Upper lobe of right lung (tissue), 1 donor: ENCODE results near the gene FAM168A. TPM values are rescaled to one million over a fixed set of nuclear protein-coding genes. Genes with fewer than 3 reads are reported as not detected.

ENCODE experiments used
- ATAC-seq: fragments of 200-7000 bp; cut with Tn5 transposase; one replicate; pipeline ENCODE4 v1.9.1; 2020; ENCODE audit warnings: mild to moderate bottlenecking, moderate library complexity
- DNase-seq: peaks from one replicate; pipeline ENCODE4 v3.0.0-alpha.2; 2020
- H3K27ac ChIP-seq: fragments of 200-600 bp; one replicate; pipeline ENCODE4 v1.8.0; 2022
- H3K27me3 ChIP-seq: fragments of 200-600 bp; one replicate; pipeline ENCODE4 v1.8.0; 2022; ENCODE audit warnings: mild to moderate bottlenecking
- H3K36me3 ChIP-seq: fragments of 200-600 bp; one replicate; pipeline ENCODE4 v1.8.0; 2022
- H3K4me1 ChIP-seq: fragments of 200-600 bp; one replicate; pipeline ENCODE4 v1.8.0; 2022
- H3K4me3 ChIP-seq: fragments of 200-600 bp; one replicate; pipeline ENCODE4 v1.8.0; 2022; ENCODE audit warnings: mild to moderate bottlenecking
- H3K9me3 ChIP-seq: fragments of 200-600 bp; one replicate; pipeline ENCODE4 v1.8.0; 2022
- CTCF ChIP-seq: fragments of 200-600 bp; IDR thresholded peaks from one replicate; pipeline ENCODE4 v1.8.0; 2022; ENCODE audit warnings: antibody characterized with exemption
- intact Hi-C: fragments of 100-400 bp; cut with DNase I; formaldehyde crosslinking; loops from one replicate; pipeline ENCODE4 v1.11.0; 2022
- total RNA-seq: library from RNA; stranded (reverse); fragmentation: NEBNext Ultra II Directional; extraction: Animal tissue kit (Norgen Biotek cat#: 25700); gene quantifications from one replicate; pipeline ENCODE4 v1.2.1, GENCODE V29; 2021
- donor health status: DM: no; HTN: yes; CAD: no; lungs with severe emphysema.

FAM168A gene
- total RNA-seq, 1 donor from 2014 or later = 30.7 TPM

- H3K4me3 ChIP-seq = no peak overlapping the region
- H3K36me3 ChIP-seq = no peaks in the 10 kb centered on the region
- ATAC-seq = peak; percentile 48
- DNase-seq = no peak
- H3K27ac ChIP-seq = no peak overlapping the region
- intact Hi-C loops = no loop called here
- no peaks in the 10 kb centered on the region for H3K9me3 ChIP-seq
- H3K4me1 ChIP-seq = peaks cover 15% of the 10 kb centered on the region
- no peaks in the 10 kb centered on the region for H3K27me3 ChIP-seq
- no peak for TF ChIP-seq CTCF
Observed at GRCh38 chr11:73554671-73555320, 43.1 kb downstream of the FAM168A start.

- H3K4me3 ChIP-seq = no peak overlapping the region
- intact Hi-C loops = no loop called here
- H3K36me3 ChIP-seq = no peaks in the 10 kb centered on the region
- DNase-seq (no peak), ATAC-seq (no peak)
- H3K9me3 ChIP-seq = no peaks in the 10 kb centered on the region
- peaks cover 12% of the 10 kb centered on the region for H3K4me1 ChIP-seq
- no peak for TF ChIP-seq CTCF
- no peaks in the 10 kb centered on the region for H3K27me3 ChIP-seq
- no peak overlapping the region for H3K27ac ChIP-seq
Observed at GRCh38 chr11:73553266-73553665, 44.6 kb downstream of the FAM168A start.

GRCh38 chr11:73551677-73552076, 46.2 kb downstream of the FAM168A start:
- H3K9me3 ChIP-seq = no peaks in the 10 kb centered on the region
- H3K36me3 ChIP-seq = no peaks in the 10 kb centered on the region
- H3K4me1 ChIP-seq = peaks cover 12% of the 10 kb centered on the region
- H3K27ac ChIP-seq = no peak overlapping the region
- H3K4me3 ChIP-seq = no peak overlapping the region
- ATAC-seq = peak; percentile 67
- DNase-seq = no peak
- intact Hi-C loops = no loop called here
- no peak for TF ChIP-seq CTCF
- no peaks in the 10 kb centered on the region for H3K27me3 ChIP-seq

- no peak for DNase-seq
- intact Hi-C loops = no loop called here
- Histone ChIP-seq H3K9me3 (no peaks in the 10 kb centered on the region), H3K36me3 (no peaks in the 10 kb centered on the region), H3K4me3 (no peak overlapping the region), H3K27ac (no peak overlapping the region), H3K4me1 (peaks cover 12% of the 10 kb centered on the region), H3K27me3 (no peaks in the 10 kb centered on the region)
- ATAC-seq = no peak
- no peak for TF ChIP-seq CTCF
Observed at GRCh38 chr11:73549376-73549775, 48.5 kb downstream of the FAM168A start.

GRCh38 chr11:73547706-73548595, 50.0 kb downstream of the FAM168A start:
- Histone ChIP-seq H3K27me3 (no peaks in the 10 kb centered on the region), H3K27ac (no peak overlapping the region), H3K4me3 (no peak overlapping the region), H3K4me1 (peaks cover 12% of the 10 kb centered on the region), H3K36me3 (no peaks in the 10 kb centered on the region), H3K9me3 (no peaks in the 10 kb centered on the region)
- intact Hi-C loops = no loop called here
- no peak for ATAC-seq
- DNase-seq = no peak
- TF ChIP-seq CTCF = no peak
